ENCODE results near the gene IER5. TPM values are rescaled to one million over a fixed set of nuclear protein-coding genes. Genes with fewer than 3 reads are reported as not detected.

The IER5 gene
- polyA plus RNA-seq, 1 of the 3 experiments (the other 2 are of a cell fraction) = 52.9 TPM

GRCh38 chr1:181113059-181113641 lies 24.6 kb downstream of the IER5 start (continued):
- no peak; the same call in 1 of the 2 replicates for TF ChIP-seq PBX3 (IDR thresholded peaks at IDR 0.05)
- TF ChIP-seq USF1 (IDR thresholded peaks at IDR 0.05; ENCODE audit: borderline replicate concordance, low read depth) = no peak
- TF ChIP-seq REST (IDR thresholded peaks at IDR 0.05; ENCODE audit: low read depth, low read length) = no peak

- TF ChIP-seq POLR2AphosphoS5 (IDR thresholded peaks at IDR 0.05; ENCODE audit: low read depth, low read length) = no peak
- TF ChIP-seq PBX3 (IDR thresholded peaks at IDR 0.05) = no peak
- TF ChIP-seq CTCF (IDR thresholded peaks at IDR 0.05) = no peak
- TF ChIP-seq MEF2A (IDR thresholded peaks at IDR 0.05; ENCODE audit: borderline replicate concordance, low read depth) = no peak
- TF ChIP-seq JUND (IDR thresholded peaks at IDR 0.05) = no peak
- TF ChIP-seq CHD2 (IDR thresholded peaks at IDR 0.05; ENCODE audit: low read length, partially characterized antibody) = no peak
- peaks cover 13 to 31% of the 10 kb centered on the region in 2 experiments; a peak in 3 of 4 replicates for H3K4me1 ChIP-seq (ENCODE audit: control insufficient read depth in 1 of 2, insufficient read depth in 2 of 2, low read depth in 1 of 2, low read length in 1 of 2)
- no peaks in the 10 kb centered on the region for H4K20me1 ChIP-seq (ENCODE audit: insufficient read depth)
- H3K9me3 ChIP-seq = no peaks in the 10 kb centered on the region
- no peak for DNase-seq
- H3K9ac ChIP-seq = no peak overlapping the region
- no peak overlapping the region for H3K4me3 ChIP-seq (ENCODE audit: low read depth in 2 of 2, low read length in 1 of 2)
- peaks cover 12% of the 10 kb centered on the region for H3F3A ChIP-seq (replicated peaks; ENCODE audit: insufficient read depth)
- CTCF ChIA-PET = interaction anchor here (2.8 to 18.5 kb wide), 2 partner anchors 10 to 27 kb away, joined by 8 to 143 read pairs; no protein-coding TSS in a partner anchor
- H3K4me2 ChIP-seq = no peak overlapping the region
- no peaks in the 10 kb centered on the region for H3K9me2 ChIP-seq
- over 99% methylated on average over 10 of the region's 11 CpGs for WGBS (ENCODE audit: low lambda C conversion rate)
- H3K27ac ChIP-seq (ENCODE audit: low read depth in 2 of 2, low read length in 1 of 2) = no peak overlapping the region
- POLR2A ChIA-PET = interaction anchor here (1.2 kb wide), 1 partner anchor 10 kb away, joined by 7 read pairs; no protein-coding TSS in a partner anchor
- H3K36me3 ChIP-seq (replicated peaks in 1 of 2; ENCODE audit: control insufficient read depth in 1 of 2, insufficient read depth in 2 of 2, low read length in 1 of 2) = no peaks in the 10 kb centered on the region
- no peaks in the 10 kb centered on the region for H3K79me2 ChIP-seq (ENCODE audit: insufficient read depth)
- H3K27me3 ChIP-seq (ENCODE audit: insufficient read depth) = no peaks in the 10 kb centered on the region
- no peak overlapping the region for H2AFZ ChIP-seq (ENCODE audit: low read depth)
These were observed 26.3 kb downstream of the IER5 start for GRCh38 chr1:181114574-181115367.
